ENCODE data around the gene RMDN2. TPM values are rescaled to one million over a fixed set of nuclear protein-coding genes. Genes with fewer than 3 reads are reported as not detected.

Gene RMDN2
- total RNA-seq, 2 donors from 2014 or later = 10.4 to 11.5 TPM

DNA sequence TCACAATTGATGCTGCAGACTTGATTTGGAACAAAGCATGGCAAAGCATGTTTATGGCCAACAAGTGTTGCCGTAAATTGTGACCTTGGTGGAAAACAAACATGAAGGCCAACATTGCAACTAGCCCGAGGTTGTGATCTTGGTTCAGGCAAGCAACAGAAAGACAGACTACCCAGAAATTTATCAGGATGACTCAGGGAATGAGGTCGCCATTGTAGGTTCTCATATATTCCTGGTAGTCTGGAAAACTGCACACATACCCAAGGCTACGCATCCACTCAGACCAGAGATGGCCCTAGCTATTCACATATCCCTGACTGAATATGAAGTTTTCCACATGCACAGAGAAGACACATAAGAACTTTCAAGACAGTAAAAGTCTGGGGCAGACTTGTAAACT, 120.7 kb downstream of the RMDN2 start:
- ATAC-seq (no peak), DNase-seq (no peak)
- Histone ChIP-seq H3K4me1 (no peaks in the 10 kb centered on the region), H3K27ac (no peak overlapping the region), H3K4me3 (no peak overlapping the region), H3K9me3 (no peaks in the 10 kb centered on the region), H3K36me3 (replicated peaks in 1 of 2; ENCODE audit: insufficient read depth in 1 of 2, low read depth in 2 of 2) (no peaks in the 10 kb centered on the region), H3K27me3 (no peaks in the 10 kb centered on the region)
- 63 to 78% methylated on average over 3 to 4 of the region's 4 CpGs for WGBS, 2 donors
- TF ChIP-seq, protein P1, sequence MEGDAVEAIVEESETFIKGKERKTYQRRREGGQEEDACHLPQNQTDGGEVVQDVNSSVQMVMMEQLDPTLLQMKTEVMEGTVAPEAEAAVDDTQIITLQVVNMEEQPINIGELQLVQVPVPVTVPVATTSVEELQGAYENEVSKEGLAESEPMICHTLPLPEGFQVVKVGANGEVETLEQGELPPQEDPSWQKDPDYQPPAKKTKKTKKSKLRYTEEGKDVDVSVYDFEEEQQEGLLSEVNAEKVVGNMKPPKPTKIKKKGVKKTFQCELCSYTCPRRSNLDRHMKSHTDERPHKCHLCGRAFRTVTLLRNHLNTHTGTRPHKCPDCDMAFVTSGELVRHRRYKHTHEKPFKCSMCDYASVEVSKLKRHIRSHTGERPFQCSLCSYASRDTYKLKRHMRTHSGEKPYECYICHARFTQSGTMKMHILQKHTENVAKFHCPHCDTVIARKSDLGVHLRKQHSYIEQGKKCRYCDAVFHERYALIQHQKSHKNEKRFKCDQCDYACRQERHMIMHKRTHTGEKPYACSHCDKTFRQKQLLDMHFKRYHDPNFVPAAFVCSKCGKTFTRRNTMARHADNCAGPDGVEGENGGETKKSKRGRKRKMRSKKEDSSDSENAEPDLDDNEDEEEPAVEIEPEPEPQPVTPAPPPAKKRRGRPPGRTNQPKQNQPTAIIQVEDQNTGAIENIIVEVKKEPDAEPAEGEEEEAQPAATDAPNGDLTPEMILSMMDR (IDR thresholded peaks at IDR 0.05) = no peak
- no peak for TF ChIP-seq POLR2A (IDR thresholded peaks at IDR 0.05)
- intact Hi-C loops (cut with DNase I) = no loop called here

- DNase-seq (no peak), ATAC-seq (no peak)
- no peak overlapping the region for H3K4me3 ChIP-seq
- H3K36me3 ChIP-seq (replicated peaks in 1 of 2; ENCODE audit: insufficient read depth in 1 of 2, low read depth in 2 of 2) = no peaks in the 10 kb centered on the region
- no peaks in the 10 kb centered on the region for H3K9me3 ChIP-seq
- no peak overlapping the region for H3K27ac ChIP-seq
- intact Hi-C loops (cut with DNase I) = no loop called here
- H3K4me1 ChIP-seq = no peaks in the 10 kb centered on the region
- no peaks in the 10 kb centered on the region for H3K27me3 ChIP-seq
- 58 to 61% methylated on average over 3 of the region's 3 CpGs for WGBS, 2 donors
- no peak for TF ChIP-seq POLR2A (IDR thresholded peaks at IDR 0.05)
- TF ChIP-seq, protein P1 (IDR thresholded peaks at IDR 0.05) = no peak
Measured at GRCh38 chr2:38056216-38056615, 131.1 kb downstream of the RMDN2 start.

DNA sequence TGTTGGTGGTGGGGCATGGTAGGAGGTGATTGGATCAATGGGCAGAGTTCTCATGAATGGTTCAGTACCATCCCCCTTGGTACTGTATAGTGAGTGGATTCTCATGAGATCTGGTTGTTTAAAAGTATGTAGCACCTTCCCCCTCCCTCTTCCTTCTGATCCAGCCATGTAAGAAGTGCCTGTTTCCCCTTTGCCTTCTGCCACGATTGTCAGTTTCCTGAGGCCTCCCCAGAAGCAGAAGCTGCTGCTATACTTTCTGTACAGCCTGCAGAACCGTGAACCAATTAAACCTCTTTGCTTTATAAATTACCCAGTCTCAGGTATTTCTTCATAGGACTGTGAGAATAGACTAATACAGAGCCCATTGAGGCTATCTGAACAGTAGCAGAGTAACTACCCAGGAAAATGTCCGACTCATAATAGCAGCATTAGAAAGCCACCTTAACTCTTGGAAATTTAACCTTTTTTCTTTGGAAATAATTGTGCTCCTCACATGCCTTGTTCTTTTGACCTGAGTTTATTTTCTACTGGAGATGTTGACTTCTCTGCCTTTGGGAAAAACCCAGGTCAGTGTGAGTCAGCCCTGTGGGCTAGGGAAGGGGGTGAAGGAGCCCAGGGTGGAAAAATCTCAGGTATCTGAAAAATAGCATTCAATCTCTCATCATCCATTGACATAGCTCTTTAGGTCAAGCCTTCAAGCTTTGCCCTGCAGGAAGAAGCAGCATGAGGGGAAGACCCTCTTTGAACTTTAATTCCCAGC, 132.7 kb downstream of the RMDN2 start:
- intact Hi-C loops (cut with DNase I) = no loop called here
- H3K27me3 ChIP-seq = no peaks in the 10 kb centered on the region
- H3K4me3 ChIP-seq = no peak overlapping the region
- H3K9me3 ChIP-seq = no peaks in the 10 kb centered on the region
- WGBS, 2 donors = 52 to 60% methylated on average over 3 of the region's 3 CpGs
- H3K4me1 ChIP-seq = no peaks in the 10 kb centered on the region
- DNase-seq = no peak
- H3K27ac ChIP-seq = no peak overlapping the region
- TF ChIP-seq, protein P1 (IDR thresholded peaks at IDR 0.05) = no peak
- no peak for TF ChIP-seq POLR2A (IDR thresholded peaks at IDR 0.05)
- no peaks in the 10 kb centered on the region for H3K36me3 ChIP-seq (replicated peaks in 1 of 2; ENCODE audit: insufficient read depth in 1 of 2, low read depth in 2 of 2)
- no peak for ATAC-seq

- H3K9me3 ChIP-seq = no peaks in the 10 kb centered on the region
- H3K27me3 ChIP-seq = no peaks in the 10 kb centered on the region
- DNase-seq (no peak), ATAC-seq (no peak)
- H3K27ac ChIP-seq = no peak overlapping the region
- no peak overlapping the region for H3K4me3 ChIP-seq
- no peaks in the 10 kb centered on the region for H3K4me1 ChIP-seq
- TF ChIP-seq POLR2A (IDR thresholded peaks at IDR 0.05) = no peak
- TF ChIP-seq, protein P1 (IDR thresholded peaks at IDR 0.05) = no peak
- intact Hi-C loops (cut with DNase I) = no loop called here
- H3K36me3 ChIP-seq (replicated peaks in 1 of 2; ENCODE audit: insufficient read depth in 1 of 2, low read depth in 2 of 2) = no peaks in the 10 kb centered on the region
- 76 to 82% methylated on average over 5 of the region's 5 CpGs for WGBS, 2 donors
Measured at GRCh38 chr2:38060236-38061018, 135.3 kb downstream of the RMDN2 start.

Data from body of pancreas (tissue), 4 donors.